ENCODE data around the gene SUCLA2. TPM values are rescaled to one million over a fixed set of nuclear protein-coding genes. Genes with fewer than 3 reads are reported as not detected.
"Not testable (repeated sequence)": the region's sequence is repeated elsewhere in the genome, so short reads cannot be mapped to it uniquely, and the experiment has no call there.

The SUCLA2 gene
- total and polyA plus RNA-seq, 2 of the 8 experiments (the other 6 are each of a cell fraction or from before 2014, with no cell fraction given): 23.5 to 78.8 TPM

GRCh38 chr13:47945146-47945545, 55.9 kb downstream of the SUCLA2 start:
- CTCF ChIA-PET (ENCODE audit: partially characterized antibody): interaction anchor here (0.7 to 0.9 kb wide), 4 partner anchors 90 to 198 kb away, joined by 3 read pairs; no protein-coding TSS in a partner anchor
- H3K36me3 ChIP-seq (ENCODE audit: control insufficient read depth in 2 of 4, insufficient read depth in 4 of 4, low read length in 3 of 4): peaks cover 0 to 25% (median 13%) of the 10 kb centered on the region in 4 experiments; a peak in 6 of 8 replicates
- not testable (repeated sequence) for H3K4me2 ChIP-seq (ENCODE audit: insufficient read depth in 1 of 2, low read depth in 2 of 2, low read length in 2 of 2); H3K23ac ChIP-seq (ENCODE audit: insufficient read length); H3K27ac ChIP-seq (ENCODE audit: low read depth, low read length); H3K4me3 ChIP-seq (ENCODE audit: extremely low read depth in 1 of 4, insufficient read depth in 2 of 4, low read depth in 3 of 4, low read length in 4 of 4); H2BK5ac ChIP-seq (ENCODE audit: low read depth, low read length); H3K27me3 ChIP-seq (replicated peaks in 1 of 4; ENCODE audit: control insufficient read depth in 3 of 4, extremely low read depth in 1 of 4, insufficient read depth in 3 of 4, low read length in 3 of 4); H2BK20ac ChIP-seq (ENCODE audit: low read length); FAIRE-seq; H3K9ac ChIP-seq (replicated peaks in 1 of 4; ENCODE audit: extremely low read depth in 1 of 4, low read depth in 3 of 4, low read length in 3 of 4); H3K9me3 ChIP-seq (ENCODE audit: insufficient read depth in 2 of 2, low read depth in 1 of 2, low read length in 1 of 2); H4K91ac ChIP-seq (replicated peaks; ENCODE audit: insufficient read length, low read length); H3K56ac ChIP-seq (replicated peaks; ENCODE audit: insufficient read length, low read depth, low read length); H3K79me1 ChIP-seq (ENCODE audit: low read depth, low read length); H2AK5ac ChIP-seq (ENCODE audit: low read depth, low read length); H4K5ac ChIP-seq (ENCODE audit: insufficient read length, low read depth, low read length); H3K4ac ChIP-seq (replicated peaks; ENCODE audit: insufficient read length, low read depth, low read length); H2BK120ac ChIP-seq (replicated peaks; ENCODE audit: low read depth, low read length); H2BK15ac ChIP-seq (ENCODE audit: low read length); H2AFZ ChIP-seq (ENCODE audit: low read length); H3K4me1 ChIP-seq (replicated peaks in 1 of 4; ENCODE audit: control insufficient read depth in 3 of 4, insufficient read depth in 4 of 4, low read length in 3 of 4); H4K20me1 ChIP-seq (replicated peaks in 1 of 2; ENCODE audit: control insufficient read depth in 1 of 2, insufficient read depth in 2 of 2, low read length in 2 of 2); H3K23me2 ChIP-seq (ENCODE audit: low read depth, low read length); H3K79me2 ChIP-seq (ENCODE audit: control insufficient read depth in 1 of 2, insufficient read depth in 2 of 2, low read length in 2 of 2); H2BK12ac ChIP-seq (ENCODE audit: low read depth, low read length); H3K18ac ChIP-seq (ENCODE audit: extremely low read depth, low read length); DNase-seq (ENCODE audit: low read depth in 1 of 2, low spot score in 2 of 2); H4K8ac ChIP-seq (ENCODE audit: extremely low read depth, insufficient read depth, low read length); H3K14ac ChIP-seq (ENCODE audit: insufficient read length)
- POLR2A ChIA-PET (ENCODE audit: partially characterized antibody): interaction anchor here (0.6 to 0.7 kb wide), 2 partner anchors 12 to 1266 kb away, joined by 3 read pairs; no protein-coding TSS in a partner anchor
- 89% methylated on average over 3 of the region's 4 CpGs; no CpG with 5 or more reads in 1 of the 2 experiments for WGBS, 2 experiments (ENCODE audit: extremely low coverage in 1 of 2, insufficient coverage in 1 of 2, insufficient read length in 1 of 2, insufficient replicate concordance in 2 of 2, low coverage in 1 of 2, low lambda C conversion rate in 2 of 2, missing lambda C conversion rate in 1 of 2)
